Activated CD4-positive, alpha-beta memory T cell treated with anti-CD3 and anti-CD28 coated beads, Interleukin-2, amount 10 ng/mL, durations not matched to agents 7 days and 5 days (primary cell): ENCODE data around the gene PLCE1. TPM values are rescaled to one million over a fixed set of nuclear protein-coding genes. Genes with fewer than 3 reads are reported as not detected.

ENCODE experiments used
- CTCF ChIA-PET: fragments of 350-600 bp; sonication (Branson Sonifier 250); formaldehyde crosslinking; loops from one replicate; lab custom pipeline; 2021; ENCODE audit warnings: antibody characterized with exemption, inconsistent platforms; lab: Charles Lee
- POLR2A ChIA-PET: fragments of 350-600 bp; sonication (Branson Sonifier 250); formaldehyde crosslinking; loops from one replicate; lab custom pipeline; 2021; ENCODE audit warnings: antibody characterized with exemption; lab: Charles Lee
- DNase-seq: peaks from one replicate; pipeline ENCODE4 v3.0.0-alpha.2; 2020
- H3K27ac Mint-ChIP-seq: one replicate; pipeline ENCODE4 v1.8.0; 2021; ENCODE audit warnings: mild to moderate bottlenecking, mixed read lengths
- H3K27me3 Mint-ChIP-seq: one replicate; pipeline ENCODE4 v1.8.0; 2021; ENCODE audit warnings: mixed read lengths
- H3K36me3 Mint-ChIP-seq: one replicate; pipeline ENCODE4 v1.8.0; 2021; ENCODE audit warnings: low read depth, mixed read lengths
- H3K4me1 Mint-ChIP-seq: one replicate; pipeline ENCODE4 v1.8.0; 2021; ENCODE audit warnings: mixed read lengths
- H3K4me3 Mint-ChIP-seq: one replicate; pipeline ENCODE4 v1.8.0; 2021; ENCODE audit warnings: mild to moderate bottlenecking, mixed read lengths
- H3K9me3 Mint-ChIP-seq: one replicate; pipeline ENCODE4 v1.8.0; 2021; ENCODE audit warnings: mixed read lengths
- total RNA-seq, 2 experiments: library from RNA; stranded (reverse); gene quantifications; one replicate each; pipeline ENCODE4 v1.2.3, GENCODE V29; 2021

Gene PLCE1
- total RNA-seq, 2 experiments from 2014 or later, result 0.03 to 0.08 TPM

DNA sequence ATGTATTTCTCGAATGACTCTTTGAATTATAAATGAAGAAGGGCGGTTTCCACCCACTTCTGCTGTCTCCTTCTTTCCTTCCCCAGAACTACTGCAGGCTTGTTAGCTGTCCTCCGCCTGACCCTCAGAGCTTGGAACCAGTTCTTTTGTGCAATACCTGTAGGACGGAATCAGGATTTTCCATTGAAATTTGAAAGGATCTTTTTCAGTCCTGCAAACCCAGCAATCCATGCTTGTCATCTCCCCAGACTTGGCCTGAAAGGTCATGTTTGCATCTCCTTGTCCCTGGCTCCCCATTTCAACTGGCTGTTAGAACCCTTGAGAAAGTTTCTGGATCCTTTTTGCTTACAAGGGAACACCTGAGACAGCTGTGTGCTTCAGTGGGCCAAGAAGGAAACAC, 47.5 kb downstream of the PLCE1 start:
- no peak overlapping the region for H3K4me3 Mint-ChIP-seq
- DNase-seq, result no peak
- no peaks in the 10 kb centered on the region for H3K9me3 Mint-ChIP-seq
- no peaks in the 10 kb centered on the region for H3K27me3 Mint-ChIP-seq
- POLR2A ChIA-PET, result no interaction called here
- H3K27ac Mint-ChIP-seq, result no peak overlapping the region
- no peaks in the 10 kb centered on the region for H3K36me3 Mint-ChIP-seq
- H3K4me1 Mint-ChIP-seq, result no peaks in the 10 kb centered on the region
- CTCF ChIA-PET, result no interaction called here

DNA sequence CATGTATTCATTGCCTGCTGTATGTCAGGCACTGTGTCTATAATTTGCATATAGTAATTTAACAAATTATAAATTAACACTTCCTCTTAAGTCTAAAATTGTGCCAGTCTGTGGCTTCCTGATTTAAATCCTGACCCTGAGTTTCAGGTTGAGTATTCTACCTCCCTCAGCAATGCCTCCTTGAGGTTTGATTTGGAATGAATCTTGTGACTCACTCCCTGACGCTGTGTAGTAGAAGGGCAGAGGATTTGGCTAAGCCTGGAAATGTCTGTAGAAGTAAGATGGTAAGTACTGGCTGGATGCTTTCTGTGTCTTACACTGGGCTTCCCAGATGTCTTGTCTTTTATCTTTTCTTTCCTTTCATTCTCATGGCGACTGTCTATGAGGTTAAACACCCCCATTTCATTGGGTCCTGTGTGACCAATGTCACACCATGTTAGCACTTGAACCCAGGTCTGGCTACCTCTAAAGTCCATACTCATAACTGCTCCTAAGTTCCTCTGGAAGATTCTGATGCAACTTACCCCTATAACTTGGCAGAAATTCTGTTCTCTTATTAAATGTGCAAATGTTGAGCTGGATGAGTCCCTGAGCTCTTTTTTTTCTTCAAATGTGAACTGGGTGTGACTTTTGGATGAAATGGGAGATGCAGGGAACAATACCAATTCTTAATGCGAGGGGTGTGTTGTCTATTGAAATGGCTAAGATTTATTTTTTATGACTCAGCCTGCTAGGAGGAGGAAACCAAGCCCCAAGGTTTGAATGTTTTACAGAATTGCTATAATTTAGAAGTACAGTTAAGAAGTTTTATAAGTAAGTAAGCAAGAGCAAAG, 48.5 kb downstream of the PLCE1 start:
- Mint-ChIP-seq H3K4me3 (no peak overlapping the region), H3K9me3 (no peaks in the 10 kb centered on the region), H3K27me3 (no peaks in the 10 kb centered on the region), H3K27ac (no peak overlapping the region), H3K4me1 (no peaks in the 10 kb centered on the region), H3K36me3 (no peaks in the 10 kb centered on the region)
- ChIA-PET POLR2A (no interaction called here), CTCF (no interaction called here)
- DNase-seq, result no peak

DNA sequence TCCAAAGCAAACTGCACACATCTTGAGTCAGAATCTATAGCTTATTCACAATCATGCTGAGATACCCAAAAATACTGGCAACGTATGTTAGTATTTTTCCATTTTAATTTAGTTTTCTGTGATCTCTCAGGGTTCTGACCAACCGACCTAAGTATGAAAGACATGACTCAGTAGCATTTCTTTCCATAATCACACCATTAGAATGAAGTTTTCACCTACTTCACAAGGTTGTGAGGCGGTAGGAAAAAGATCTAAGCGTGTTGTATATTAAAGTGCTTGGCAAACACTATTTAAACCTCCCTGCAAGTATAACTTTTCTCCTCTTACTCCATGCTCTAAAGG, 49.1 kb downstream of the PLCE1 start:
- no peaks in the 10 kb centered on the region for H3K27me3 Mint-ChIP-seq
- CTCF ChIA-PET, result no interaction called here
- H3K4me3 Mint-ChIP-seq, result no peak overlapping the region

More for the DNA sequence above, 49.1 kb downstream of the PLCE1 start:
- H3K9me3 Mint-ChIP-seq, result no peaks in the 10 kb centered on the region
- no peak for DNase-seq
- no peaks in the 10 kb centered on the region for H3K4me1 Mint-ChIP-seq
- no peaks in the 10 kb centered on the region for H3K36me3 Mint-ChIP-seq
- POLR2A ChIA-PET, result no interaction called here
- H3K27ac Mint-ChIP-seq, result no peak overlapping the region

Other genes with a start within 250 kb of the PLCE1 start
- gene LGI1, start 236.0 kb upstream of the PLCE1 start, total RNA-seq, result not detected
- gene SLC35G1, start 100.0 kb upstream of the PLCE1 start, total RNA-seq, result 1 to 10 TPM; 2.9 to 3.5 TPM